Loucy (cell line): ENCODE measurements around the gene NECAB3.

Experiments used
- H2AFZ ChIP-seq: fragments of 200-600 bp; sonication (generic); 2 replicates; pipeline ENCODE4 v1.6.0; 2016; ENCODE audit warnings: antibody characterized with exemption, mild to moderate bottlenecking, low read length, moderate library complexity
- H3F3A ChIP-seq: fragments of 200-600 bp; 2 replicates; pipeline ENCODE4 v1.6.0; 2016; ENCODE audit warnings: antibody characterized with exemption, low read depth, mild to moderate bottlenecking
- H3K27me3 ChIP-seq: fragments of 200-600 bp; sonication (generic); 2 replicates; pipeline ENCODE4 v1.6.1; 2014; ENCODE audit warnings: low read length, mild to moderate bottlenecking; ENCODE audit not compliant: insufficient read depth, poor library complexity, severe bottlenecking
- H3K36me3 ChIP-seq: fragments of 200-600 bp; sonication (generic); 2 replicates; pipeline ENCODE4 v1.6.1; 2016; ENCODE audit warnings: low read length; ENCODE audit not compliant: insufficient read depth
- H3K4me1 ChIP-seq: fragments of 200-600 bp; sonication (generic); 2 replicates; pipeline ENCODE4 v1.5.1; 2014; ENCODE audit warnings: low read length, mild to moderate bottlenecking; ENCODE audit not compliant: insufficient read depth, poor library complexity, severe bottlenecking
- H3K4me2 ChIP-seq: fragments of 200-600 bp; sonication (generic); 2 replicates; pipeline ENCODE4 v1.6.0; 2014; ENCODE audit warnings: antibody characterized with exemption, low read length, low read depth, mild to moderate bottlenecking; ENCODE audit not compliant: poor library complexity, severe bottlenecking
- H3K4me3 ChIP-seq: fragments of 200-600 bp; sonication (generic); 2 replicates; pipeline ENCODE4 v1.5.1; 2014; ENCODE audit warnings: low read length, mild to moderate bottlenecking, mixed read lengths; ENCODE audit not compliant: poor library complexity, severe bottlenecking
- H3K79me2 ChIP-seq: fragments of 200-600 bp; sonication (generic); 2 replicates; pipeline ENCODE4 v1.6.1; 2014; ENCODE audit warnings: low read length; ENCODE audit not compliant: insufficient read depth
- H3K9ac ChIP-seq: fragments of 200-600 bp; sonication (generic); 2 replicates; pipeline ENCODE4 v1.6.0; 2014; ENCODE audit warnings: mild to moderate bottlenecking, low read depth, low read length, moderate library complexity; ENCODE audit not compliant: poor library complexity, severe bottlenecking
- H3K9me2 ChIP-seq: fragments of 200-600 bp; sonication (generic); replicated peaks from 2 replicates; pipeline ENCODE4 v1.6.1; 2016; ENCODE audit warnings: low read depth, low read length, mixed read lengths
- H3K9me3 ChIP-seq: fragments of 200-600 bp; sonication (generic); 2 replicates; pipeline ENCODE4 v1.6.1; 2014; ENCODE audit warnings: mild to moderate bottlenecking, antibody characterized with exemption, low read length, low read depth; ENCODE audit not compliant: insufficient read depth
- H4K20me1 ChIP-seq: fragments of 200-600 bp; sonication (generic); 2 replicates; pipeline ENCODE4 v1.6.0; 2014; ENCODE audit warnings: antibody characterized with exemption, low read length, mild to moderate bottlenecking; ENCODE audit not compliant: insufficient read depth, poor library complexity, severe bottlenecking
- EZH2phosphoT487 ChIP-seq: fragments of 200-600 bp; IDR thresholded peaks from 2 replicates; pipeline ENCODE4 v1.6.1; 2018; ENCODE audit warnings: antibody characterized with exemption, mild to moderate bottlenecking, moderate library complexity, borderline replicate concordance
- TF ChIP-seq, protein P1 (sequence below): fragments of 200-600 bp; sonication (generic); conservative IDR thresholded peaks from 2 replicates; pipeline ENCODE4 v1.5.1; 2014; ENCODE audit warnings: mild to moderate bottlenecking, antibody characterized with exemption, low read length

NECAB3 gene

DNA sequence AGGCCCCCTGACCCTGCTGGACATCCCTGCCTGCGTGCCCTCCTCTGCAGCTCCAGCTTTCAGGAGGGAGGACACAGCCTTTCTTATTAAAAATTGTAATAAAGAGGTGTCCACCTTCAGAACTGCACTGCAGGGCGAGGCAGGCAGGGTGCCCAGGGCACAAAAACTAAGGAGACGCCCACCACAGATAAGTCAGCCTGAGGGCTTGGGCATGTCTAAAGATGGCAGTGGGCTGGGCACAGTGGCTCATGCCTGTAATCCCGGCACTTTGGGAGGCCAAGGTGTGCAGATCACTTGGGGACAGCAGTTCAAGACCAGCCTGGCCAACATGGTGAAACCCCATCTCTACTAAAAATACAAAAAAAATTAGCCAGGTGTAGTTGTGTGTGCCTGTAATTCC lies 19.1 kb downstream of the NECAB3 start:
- Histone ChIP-seq H3K9me3 (no peaks in the 10 kb centered on the region), H3K79me2 (no peaks in the 10 kb centered on the region), H3K4me1 (no peaks in the 10 kb centered on the region), H2AFZ (no peak overlapping the region), H3K9me2 (no peaks in the 10 kb centered on the region), H4K20me1 (no peaks in the 10 kb centered on the region), H3K9ac (no peak overlapping the region), H3K27me3 (no peaks in the 10 kb centered on the region), H3K36me3 (no peaks in the 10 kb centered on the region), H3K4me3 (no peak overlapping the region), H3K4me2 (no peak overlapping the region), H3F3A (no peaks in the 10 kb centered on the region)
- TF ChIP-seq, protein P1, sequence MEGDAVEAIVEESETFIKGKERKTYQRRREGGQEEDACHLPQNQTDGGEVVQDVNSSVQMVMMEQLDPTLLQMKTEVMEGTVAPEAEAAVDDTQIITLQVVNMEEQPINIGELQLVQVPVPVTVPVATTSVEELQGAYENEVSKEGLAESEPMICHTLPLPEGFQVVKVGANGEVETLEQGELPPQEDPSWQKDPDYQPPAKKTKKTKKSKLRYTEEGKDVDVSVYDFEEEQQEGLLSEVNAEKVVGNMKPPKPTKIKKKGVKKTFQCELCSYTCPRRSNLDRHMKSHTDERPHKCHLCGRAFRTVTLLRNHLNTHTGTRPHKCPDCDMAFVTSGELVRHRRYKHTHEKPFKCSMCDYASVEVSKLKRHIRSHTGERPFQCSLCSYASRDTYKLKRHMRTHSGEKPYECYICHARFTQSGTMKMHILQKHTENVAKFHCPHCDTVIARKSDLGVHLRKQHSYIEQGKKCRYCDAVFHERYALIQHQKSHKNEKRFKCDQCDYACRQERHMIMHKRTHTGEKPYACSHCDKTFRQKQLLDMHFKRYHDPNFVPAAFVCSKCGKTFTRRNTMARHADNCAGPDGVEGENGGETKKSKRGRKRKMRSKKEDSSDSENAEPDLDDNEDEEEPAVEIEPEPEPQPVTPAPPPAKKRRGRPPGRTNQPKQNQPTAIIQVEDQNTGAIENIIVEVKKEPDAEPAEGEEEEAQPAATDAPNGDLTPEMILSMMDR, result no peak
- TF ChIP-seq EZH2phosphoT487, result no peak

DNA sequence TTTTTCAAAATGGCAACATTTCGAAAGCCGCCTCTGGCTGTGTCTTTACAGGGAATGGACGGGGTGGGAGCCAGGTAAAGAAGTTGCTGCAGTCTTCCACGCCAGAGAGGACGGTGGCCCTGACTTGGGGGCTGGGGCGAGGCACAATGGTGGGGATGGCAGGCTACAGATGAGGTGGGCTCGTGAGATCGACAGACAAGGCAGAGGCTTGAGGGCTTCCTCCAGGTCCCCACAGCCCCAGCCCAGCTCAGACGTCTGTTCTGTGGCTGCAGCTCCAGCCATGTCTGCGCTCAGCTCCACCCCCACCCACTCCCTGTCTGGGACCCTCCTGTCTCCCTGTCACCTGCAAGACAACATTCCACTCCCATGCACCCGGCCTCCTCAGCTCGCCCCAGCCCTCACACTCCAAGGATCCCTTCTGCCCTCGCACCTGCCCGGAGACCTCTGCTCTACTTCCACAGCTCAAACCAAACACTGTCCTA lies 19.5 kb downstream of the NECAB3 start:
- H3K9me2 ChIP-seq, result no peaks in the 10 kb centered on the region
- no peak overlapping the region for H3K4me3 ChIP-seq
- no peaks in the 10 kb centered on the region for H3K79me2 ChIP-seq
- TF ChIP-seq, protein P1, result no peak
- TF ChIP-seq EZH2phosphoT487, result no peak
- no peaks in the 10 kb centered on the region for H3K36me3 ChIP-seq
- no peaks in the 10 kb centered on the region for H3K4me1 ChIP-seq
- H4K20me1 ChIP-seq, result no peaks in the 10 kb centered on the region
- H3K4me2 ChIP-seq, result no peak overlapping the region
- no peaks in the 10 kb centered on the region for H3K27me3 ChIP-seq
- H2AFZ ChIP-seq, result no peak overlapping the region
- H3K9me3 ChIP-seq, result no peaks in the 10 kb centered on the region
- H3K9ac ChIP-seq, result no peak overlapping the region
- no peaks in the 10 kb centered on the region for H3F3A ChIP-seq

DNA sequence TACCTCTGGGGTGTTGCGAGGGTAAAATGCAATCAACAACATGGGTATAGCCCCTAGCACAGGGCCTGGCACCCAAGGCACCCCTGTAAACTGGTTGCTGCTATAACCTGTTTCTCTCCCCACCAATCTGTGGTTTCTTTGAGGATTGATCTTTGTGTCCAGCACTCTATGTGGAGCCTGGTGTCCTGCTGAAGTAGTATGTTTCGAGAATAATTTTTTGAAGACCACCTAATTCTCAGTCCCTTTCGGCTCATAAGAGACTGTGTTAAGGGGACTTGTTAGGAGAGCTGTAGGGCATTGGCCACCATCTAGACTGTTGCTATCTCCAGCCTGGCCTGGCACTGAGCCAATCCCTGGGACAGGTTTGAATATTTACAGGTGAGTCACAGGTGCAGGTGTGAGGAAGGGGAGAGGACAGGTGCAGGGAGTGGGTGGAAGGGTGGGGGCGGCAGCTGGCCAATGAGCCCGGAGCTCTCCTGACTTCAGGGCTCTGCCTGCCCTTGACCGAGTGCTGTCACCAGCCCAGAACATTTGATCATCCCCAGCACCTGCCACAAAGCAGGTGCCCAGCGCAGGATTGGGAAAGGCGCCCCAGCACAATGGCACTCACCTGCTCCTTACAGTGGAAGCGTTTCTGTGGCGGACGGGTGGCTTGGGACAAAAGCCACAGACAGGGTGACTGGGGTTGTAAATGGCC lies 20.2 kb downstream of the NECAB3 start:
- TF ChIP-seq, protein P1, result no peak
- no peak for TF ChIP-seq EZH2phosphoT487
- no peaks in the 10 kb centered on the region for H3K9me3 ChIP-seq
- no peaks in the 10 kb centered on the region for H3K79me2 ChIP-seq
- no peaks in the 10 kb centered on the region for H3K4me1 ChIP-seq
- H3K9me2 ChIP-seq, result no peaks in the 10 kb centered on the region
- H2AFZ ChIP-seq, result no peak overlapping the region
- no peaks in the 10 kb centered on the region for H3F3A ChIP-seq
- H3K9ac ChIP-seq, result no peak overlapping the region
- H3K4me2 ChIP-seq, result no peak overlapping the region
- H3K27me3 ChIP-seq, result no peaks in the 10 kb centered on the region
- no peaks in the 10 kb centered on the region for H3K36me3 ChIP-seq
- no peak overlapping the region for H3K4me3 ChIP-seq
- H4K20me1 ChIP-seq, result no peaks in the 10 kb centered on the region
